HG03342 (cell line): ENCODE data around the gene KIFC3.

Experiments used
- ATAC-seq: cut with Tn5 transposase; IDR thresholded peaks from one replicate; pipeline ENCODE4 v1.9.1; 2021; ENCODE audit warnings: mild to moderate bottlenecking, moderate library complexity; ENCODE audit not compliant: unreplicated experiment

Gene KIFC3

DNA sequence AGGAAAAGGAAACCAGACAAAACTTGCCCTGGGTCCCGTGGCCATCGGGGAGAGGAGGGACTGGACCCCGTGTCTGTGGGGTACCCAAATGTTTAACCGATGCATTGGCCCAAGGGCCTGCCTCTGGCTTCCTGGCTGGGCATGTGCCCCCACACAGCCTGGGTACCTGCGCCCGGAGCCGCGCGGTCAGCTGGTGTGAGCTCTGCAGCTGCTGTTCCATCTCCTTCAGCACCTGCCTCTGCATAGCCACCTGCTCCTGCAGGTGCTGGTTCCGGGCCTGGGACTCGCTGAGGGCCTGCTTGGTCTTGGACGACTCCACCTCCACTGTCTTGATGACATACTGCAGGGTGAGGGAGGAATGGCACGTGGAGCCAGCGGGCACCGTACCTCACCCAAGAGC lies 31.9 kb downstream of the KIFC3 start:
- ATAC-seq, result no peak

DNA sequence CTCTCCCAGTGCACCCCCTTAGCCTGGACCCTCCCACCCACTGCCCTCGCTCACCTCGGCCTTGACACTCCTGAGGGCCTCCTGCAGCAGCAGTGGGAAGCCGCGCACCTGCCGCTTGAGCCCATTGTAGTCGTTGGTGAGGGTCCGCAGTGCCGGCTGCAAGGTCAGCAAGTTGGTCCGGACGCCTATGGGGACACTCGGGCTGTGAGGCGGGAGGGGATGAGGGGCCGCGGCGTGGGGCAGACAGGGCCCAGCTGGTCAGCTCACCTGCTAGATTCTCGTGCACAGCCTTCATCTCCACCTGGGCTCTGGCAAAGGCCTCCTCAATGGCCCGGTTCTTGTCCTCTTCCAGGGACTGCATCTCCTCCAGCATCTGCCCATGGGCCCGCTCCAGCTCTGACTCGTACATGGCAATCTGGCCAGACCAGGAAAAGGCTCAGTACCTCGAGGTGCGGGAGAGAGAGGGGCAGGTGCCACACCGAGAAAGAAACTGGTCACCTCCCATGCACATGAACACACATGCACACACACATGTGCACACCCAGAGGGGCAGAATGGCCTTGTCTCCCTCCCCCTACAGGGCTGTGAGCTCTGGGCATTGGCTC lies 32.6 kb downstream of the KIFC3 start:
- no peak for ATAC-seq

DNA sequence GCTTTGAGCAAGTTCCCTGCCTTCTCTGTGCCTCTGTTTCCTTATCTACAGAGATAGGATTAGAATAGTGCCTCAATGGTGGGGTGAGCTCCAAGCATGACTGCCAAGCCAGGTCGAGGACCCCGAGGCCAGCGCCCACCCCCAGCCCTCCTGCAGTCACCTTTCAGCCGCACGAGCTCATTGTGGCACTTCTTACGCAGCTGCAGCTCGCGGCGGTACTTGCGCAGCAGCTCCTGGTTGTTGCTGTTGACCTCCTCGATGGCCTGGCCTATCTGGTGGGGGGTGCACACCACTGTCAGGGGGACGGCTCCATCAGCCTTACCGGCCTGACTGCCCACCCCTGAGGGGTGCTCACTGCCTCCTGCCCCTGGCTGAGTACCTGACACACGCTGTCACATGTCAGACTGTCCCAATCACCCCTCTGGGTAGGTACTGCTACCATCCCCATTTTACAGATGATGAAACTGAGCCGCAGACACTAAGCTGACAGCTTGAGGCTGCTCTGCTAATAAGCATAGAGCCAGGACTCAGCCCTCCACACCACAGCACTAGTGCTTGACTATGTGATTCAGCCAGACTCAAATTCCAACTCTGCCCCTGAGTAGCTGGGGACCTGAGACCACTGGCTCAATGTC lies 35.5 kb downstream of the KIFC3 start:
- ATAC-seq, result no peak

DNA sequence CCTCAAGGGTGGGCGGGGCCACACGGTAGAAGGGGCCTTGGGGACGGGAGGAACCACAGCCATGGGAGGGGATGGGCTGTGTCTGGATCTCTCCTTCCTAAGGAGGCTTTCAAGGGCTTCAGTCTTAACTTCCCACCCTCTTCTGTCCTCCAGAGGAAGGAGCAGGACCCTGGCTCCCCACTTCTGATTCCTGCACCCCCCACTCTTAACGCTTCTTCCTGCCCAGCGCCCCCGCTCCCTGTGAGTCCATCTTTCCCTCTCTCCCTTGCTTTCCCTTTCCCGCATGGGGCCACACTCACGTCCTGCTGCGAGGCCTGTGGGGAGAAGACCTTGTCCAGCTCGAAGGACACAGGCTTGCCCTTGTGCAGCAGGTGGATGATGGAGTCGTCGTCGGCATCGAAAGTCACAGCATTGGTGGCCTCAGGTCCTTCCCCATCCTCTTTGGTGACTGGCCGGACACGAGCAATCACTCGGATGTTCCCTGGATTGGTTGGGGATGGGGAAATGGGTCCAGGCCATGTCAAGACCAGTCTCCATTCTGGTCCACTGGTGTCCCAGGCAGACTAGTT lies 37.0 kb downstream of the KIFC3 start:
- ATAC-seq, result no peak

DNA sequence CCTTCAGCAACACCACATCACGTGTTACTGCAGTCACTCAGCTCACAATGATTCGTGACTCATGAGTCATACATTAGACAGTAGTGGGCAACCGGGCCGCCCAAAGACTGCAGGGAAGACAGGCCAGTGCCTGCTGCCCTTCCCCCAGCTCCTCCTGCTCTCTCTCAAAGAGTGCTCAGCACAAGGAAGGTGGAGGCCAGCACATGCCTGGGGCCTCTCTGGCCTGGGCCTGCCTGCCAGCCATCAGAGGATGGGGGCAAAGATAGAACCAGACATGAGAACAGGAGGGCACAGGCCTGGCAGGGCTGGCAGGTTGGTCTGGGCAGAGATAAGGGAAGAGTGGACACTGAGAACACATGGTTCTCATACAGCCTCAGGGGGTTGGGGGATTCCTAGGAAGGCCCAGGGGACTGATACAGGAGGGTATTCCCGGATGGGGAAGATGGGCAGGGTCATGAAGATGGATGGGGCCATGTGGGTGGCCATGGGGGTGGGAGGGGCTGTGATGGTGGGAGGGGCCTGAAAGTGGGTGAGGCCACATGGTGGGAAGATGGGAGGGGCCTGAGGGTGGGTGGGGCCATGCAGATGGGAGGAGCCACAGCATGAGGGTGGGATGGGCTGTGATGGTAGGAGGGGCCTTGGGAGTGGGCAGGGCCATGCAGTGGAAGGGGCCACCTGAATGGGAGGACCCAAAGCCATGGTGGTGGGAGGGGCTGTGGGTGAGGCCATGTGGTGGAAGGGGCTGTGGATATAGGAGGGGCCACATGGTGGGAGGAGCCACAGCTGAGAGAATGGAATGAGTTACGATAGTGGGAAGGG lies 37.7 kb downstream of the KIFC3 start:
- peak; percentile 56 for ATAC-seq

DNA sequence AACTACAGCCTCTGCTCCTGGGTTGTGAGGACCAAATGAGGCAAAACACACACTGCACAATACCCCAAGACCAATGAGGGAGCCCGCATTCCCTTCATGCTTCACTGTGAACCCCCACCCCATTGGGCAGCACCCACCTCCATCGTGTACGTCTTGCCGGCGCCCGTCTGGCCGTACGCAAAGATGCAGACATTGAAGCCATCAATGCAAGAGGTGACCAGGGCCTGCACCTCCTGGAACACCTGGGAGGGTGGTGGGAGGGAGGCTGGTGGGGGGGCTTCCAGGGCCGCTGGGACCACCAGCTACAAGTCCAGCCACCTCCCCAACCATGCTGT lies 38.3 kb downstream of the KIFC3 start:
- no peak for ATAC-seq

DNA sequence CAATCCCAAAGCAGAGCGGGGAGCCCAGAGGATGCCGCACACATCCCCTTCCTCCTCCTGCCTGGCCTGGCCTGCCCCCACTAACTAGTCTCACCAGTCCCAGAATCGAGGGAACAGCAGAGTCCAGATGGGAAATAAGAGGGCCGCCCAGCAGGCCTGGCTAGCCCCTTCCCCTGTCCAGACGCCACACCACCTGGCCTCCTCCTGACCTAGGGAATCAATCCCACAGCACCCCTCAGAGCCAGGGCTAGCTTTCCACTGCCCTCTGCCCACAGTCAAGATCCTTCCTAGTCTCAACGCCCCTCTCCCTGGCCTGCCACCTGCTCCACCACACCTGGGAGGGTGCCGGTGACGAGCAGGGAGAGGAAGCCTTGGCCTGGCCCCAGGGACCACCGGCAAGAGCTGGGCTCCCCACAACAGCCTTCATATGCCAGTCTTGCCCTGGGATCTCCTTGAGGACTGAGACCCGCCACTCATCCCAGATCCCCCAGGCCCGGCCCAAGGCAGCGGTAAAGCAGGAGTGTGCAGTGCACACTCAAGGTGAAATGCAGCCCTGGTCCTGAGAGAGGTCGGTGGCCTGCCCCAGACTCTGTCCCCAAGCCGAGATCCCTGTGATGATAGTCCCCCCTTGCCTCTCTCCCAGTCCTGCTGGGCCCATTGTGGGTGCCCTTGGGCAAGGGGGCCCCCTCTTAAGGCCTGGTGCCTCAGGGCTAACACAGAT lies 38.8 kb downstream of the KIFC3 start:
- ATAC-seq, result no peak

DNA sequence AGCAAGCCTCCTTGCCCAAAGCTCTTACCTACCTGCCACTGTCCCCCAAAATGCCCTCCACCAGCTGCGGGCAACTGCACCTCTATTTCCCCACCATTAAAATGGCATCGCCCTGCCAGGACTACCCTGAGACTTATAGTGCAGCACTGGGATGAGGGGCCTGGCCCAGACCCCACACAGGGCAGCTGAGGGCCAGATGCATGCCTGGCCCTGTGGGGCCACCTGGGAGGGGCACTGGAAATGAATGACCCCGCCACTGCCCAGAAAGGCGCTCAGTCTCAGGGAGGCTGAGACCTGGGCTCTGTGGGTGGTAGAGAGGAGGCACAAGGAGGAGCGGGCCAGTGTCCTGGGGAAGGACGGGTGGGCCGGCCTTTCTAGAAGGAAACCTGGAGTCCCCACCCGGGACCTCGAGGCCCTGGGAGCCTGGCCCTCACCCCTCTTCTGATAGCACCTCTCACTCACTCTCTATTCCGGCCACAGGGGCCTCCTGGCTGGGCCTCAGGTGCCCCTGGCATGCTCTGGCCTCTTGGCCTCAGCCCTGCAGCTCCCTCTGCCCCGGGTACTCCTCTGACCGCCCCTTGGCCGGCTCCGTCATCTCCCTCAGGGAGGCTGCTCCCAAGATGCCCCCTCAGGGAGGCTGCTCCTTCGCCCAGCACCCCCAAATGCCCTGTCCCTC lies 39.8 kb downstream of the KIFC3 start:
- no peak for ATAC-seq

DNA sequence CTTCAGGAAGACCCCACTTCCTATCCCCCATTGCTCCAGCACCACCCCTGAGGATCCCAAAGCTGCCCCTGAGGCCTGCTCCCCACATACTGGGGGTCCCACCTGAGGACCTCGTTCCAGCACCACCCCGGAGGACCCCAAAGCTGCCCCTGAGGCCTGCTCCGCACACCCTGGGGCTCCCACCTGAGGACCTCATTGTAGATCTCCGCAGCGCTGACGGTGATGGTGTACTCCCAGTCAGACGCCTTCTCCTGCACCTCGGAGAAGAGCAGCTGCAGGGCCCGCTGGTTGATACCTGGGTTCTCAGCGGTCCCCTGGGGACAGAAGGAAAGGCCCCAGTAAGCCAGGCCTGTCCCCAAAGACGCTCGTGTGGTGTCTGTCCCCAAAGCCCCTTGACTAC lies 40.3 kb downstream of the KIFC3 start:
- ATAC-seq, result no peak

DNA sequence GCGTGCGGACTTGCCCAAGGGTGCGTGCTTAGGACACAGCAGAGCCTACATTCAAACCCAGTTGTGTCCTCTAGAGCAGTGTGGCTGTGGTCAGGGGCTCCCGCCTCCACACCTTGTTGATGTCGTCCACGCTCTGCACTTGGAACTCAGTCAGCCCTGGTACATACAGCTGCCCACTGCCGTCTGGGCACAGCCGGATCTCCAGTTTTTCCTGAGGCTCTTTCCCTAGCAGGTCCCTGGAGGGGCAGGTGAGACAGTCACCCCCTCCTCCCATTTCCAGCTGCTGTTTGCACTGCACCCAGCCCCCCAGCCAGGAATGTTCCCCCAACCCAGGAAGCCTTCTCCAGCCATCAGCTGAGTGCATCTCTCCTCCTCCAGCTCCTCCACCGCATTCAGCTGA lies 41.0 kb downstream of the KIFC3 start:
- no peak for ATAC-seq

DNA sequence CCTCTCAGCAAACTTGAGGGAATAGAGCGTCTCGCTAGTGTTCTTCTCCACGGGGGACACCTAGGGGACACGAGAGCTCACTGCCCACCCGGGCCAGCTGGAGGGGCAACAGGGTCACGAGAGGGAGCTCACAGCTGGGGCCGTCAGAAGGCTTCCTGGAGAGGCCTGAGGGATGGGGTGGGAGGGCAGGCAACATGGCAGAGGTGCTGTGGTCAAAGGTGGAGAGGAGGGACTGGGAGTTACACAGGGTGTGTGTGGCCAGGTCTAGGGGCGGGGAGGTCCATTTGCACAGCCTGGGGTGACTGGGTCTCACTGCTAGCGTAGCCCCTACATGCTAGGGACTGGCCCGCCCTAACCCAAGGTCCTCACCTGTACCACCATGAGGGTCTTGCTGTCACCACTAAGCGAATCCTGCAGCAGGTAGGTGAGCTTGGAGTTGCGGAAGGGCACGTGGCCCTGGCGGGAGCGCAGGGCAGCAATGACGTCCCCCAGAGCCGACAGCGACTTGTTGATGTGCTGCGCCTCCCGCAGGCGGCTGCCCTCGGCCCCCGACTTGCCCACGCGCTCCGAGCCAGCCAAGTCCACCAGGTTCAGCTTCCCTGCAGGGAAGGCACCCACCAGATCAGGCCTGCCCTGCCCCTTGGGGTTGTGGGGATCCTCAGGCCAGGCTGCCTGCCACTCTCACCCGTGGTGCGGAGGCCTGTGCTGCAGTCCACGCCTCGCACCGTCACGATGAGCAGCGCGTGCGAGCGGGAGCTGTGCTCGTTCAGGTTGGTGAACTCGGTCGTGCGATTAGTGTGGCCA lies 41.7 kb downstream of the KIFC3 start:
- no peak for ATAC-seq

DNA sequence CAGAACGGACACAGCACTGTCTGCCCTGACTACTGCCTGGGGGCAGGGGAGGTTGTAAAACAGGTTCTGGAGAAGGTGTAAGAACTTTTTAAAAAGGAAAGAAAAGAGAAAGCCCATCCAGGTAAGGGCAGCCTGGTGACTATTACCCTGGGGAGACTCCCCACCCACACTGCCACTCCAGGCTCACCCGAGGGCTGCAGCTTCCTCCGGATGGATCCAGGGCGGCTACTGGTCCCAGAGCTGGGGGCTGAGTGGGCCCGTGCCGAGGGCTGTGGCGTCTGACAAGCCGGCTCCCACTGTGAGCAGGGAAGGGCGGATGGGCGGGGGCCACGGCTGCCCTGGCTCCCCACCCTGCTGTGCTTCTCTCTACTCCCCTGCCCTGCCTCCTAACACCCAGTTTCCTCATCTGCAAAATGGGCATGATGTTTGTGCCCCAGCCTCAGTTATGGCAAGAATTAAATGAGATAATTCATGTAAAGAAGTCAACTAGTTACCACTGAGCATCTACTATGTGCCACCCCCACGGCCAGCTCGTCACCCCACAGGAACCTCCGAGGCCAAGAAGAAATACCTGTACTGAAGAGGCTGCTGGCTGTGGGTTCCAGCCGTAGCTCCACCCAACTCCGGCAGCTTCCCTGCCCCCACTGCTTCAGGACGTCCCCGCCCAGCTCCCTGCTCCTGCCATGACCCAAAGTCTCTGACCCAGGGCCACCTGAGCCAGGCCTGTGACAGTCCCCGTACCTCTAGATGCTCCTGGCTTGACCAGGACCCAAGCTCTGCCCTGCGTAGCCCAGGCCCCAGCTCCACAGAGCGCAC lies 42.5 kb downstream of the KIFC3 start:
- ATAC-seq, result no peak

DNA sequence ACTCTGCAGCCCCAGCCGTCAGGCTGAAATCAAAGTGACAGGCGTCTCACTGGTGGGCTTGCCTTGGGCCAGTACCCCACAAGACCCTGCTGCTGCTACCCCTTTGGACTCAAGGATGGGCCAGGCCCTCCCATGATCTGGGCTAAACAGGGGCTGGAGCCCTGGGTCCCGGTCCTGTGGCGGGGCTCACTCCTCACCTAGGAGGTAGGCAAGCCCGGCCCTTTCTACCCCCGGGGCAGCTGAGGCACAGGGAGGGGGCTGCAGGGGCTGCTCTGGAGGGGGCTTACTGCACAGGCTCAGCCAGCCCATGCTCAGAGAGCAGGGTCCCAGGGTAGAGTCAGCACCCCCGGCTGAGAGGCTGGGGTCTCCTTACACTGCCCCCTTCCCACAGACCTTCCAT lies 43.2 kb downstream of the KIFC3 start:
- no peak for ATAC-seq

DNA sequence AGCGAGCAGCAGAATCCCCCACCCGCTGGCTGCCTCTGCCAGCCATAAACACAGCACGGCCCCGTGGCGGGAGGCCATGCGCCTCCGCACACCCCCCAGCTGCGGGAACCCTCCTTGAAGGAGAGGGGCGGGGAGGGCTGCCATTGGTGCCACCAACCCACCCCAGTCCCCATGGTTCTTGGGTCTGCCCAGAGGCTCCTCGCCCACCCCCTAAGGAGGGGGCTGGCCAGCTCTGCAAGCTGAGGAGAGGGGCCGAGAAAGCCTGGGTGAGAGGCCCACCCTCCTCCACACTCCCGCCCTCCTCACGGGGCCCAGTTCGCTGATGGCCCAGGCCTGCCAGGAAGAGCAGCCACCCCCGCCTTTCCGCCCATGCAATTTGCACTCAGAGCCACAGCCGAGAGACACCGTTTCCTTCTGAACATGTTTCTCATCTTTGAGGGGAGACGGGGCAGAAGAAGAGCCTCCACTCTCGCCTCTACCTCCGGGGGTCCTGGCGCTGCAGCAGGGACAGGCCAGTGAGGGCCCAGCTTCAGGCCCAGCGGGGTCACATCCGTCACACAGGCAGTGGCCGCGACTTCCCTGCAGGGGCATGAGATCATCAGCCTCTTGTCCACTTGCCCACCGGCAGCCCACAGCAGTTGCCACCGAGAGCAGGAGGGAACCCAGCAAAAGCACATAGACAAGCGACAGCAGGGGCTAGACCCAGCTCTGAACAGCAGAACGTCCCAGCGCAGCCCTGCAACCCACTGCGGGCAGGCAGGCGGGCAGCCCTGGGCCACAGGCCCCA lies 43.8 kb downstream of the KIFC3 start:
- ATAC-seq, result no peak

DNA sequence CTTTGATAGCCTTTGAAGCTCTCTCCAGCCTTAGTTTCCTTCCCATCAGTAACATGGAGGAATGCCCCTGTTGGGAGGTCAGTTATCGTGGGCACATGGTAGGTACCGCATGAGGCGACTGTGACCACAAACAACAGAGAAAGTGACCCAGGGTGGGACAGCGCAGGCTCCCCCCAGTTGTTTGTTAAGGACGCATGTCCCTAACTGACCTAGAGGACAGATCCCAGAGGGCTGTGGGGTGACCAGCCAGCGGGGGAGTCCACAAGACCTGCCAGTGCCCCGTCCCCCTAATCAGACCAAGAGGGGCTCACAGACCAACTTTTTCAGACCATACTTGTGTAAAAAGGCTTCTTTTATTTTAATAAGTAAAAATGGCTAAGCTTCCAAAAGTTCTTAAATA lies 44.4 kb downstream of the KIFC3 start:
- no peak for ATAC-seq

DNA sequence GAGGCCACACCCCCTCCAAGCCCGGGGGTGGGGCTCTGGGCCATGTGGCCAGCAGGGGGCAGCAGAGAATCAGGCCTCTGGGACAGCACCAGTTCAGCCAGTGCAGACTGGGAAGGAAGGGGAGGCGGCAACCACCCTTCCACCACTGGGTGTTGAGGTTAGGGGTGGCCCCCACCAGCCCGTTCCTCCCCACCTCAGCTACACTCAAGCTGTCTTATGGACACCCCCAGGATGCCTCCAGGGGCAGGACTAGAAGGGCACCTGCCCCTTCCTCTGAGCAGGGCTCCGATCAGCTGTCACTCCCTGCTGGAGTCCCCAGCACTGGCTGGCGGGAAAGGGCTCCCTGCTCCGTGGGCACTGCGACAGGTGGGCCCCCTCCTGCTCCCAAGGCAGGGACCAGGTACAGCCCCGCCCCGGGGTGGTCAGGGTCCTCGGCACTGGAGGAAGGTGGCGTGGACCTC lies 44.9 kb downstream of the KIFC3 start:
- ATAC-seq, result peak; percentile 80

DNA sequence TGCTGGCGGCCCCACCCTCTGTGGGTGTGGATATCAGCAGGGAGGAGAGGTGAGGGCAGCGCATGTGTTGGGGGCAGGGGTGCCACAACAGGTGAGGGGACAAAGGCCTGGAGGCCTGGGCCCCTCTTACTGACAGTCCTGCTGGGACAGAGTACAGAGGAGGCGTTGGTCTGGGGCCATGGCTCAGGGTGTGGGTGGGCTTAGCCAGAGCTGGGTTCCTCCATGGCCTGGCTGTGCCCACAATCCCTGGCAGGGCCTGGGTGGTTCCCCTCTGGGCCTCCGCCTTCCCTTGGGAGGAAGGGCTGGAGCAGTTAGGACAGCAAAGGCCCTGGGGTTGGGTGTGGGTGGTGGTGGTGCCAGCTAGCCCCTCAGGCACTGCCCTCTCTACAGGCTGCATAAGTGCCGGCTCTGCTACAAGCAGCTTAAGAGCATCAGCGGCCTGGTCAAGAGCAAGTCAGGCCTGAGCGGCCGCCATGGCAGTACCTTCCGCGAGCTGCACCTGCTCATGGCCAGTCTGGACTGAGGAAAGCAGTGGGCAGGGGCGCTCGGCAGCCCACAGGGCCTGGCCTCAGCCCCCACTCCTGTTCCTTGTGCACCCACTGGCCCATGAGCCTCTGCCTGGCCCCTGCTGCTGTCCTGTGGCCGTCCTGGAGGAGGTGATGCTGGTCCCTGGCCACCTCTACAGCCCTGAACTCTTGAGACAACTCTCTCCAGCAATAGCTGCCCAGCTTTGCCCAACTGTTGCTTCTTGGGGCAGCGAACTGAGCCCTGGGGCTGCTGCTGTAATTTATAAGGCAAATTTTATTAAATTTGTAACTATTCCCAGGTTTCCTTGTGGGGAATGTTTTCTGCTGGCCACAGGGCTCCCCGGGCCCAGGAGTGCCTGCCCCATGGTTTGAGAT lies 45.6 kb downstream of the KIFC3 start:
- no peak for ATAC-seq
